GM20000 (cell line): ENCODE data around the gene FRMD4A.
"Not testable (repeated sequence)": the region's sequence is repeated elsewhere in the genome, so short reads cannot be mapped to it uniquely, and the experiment has no call there.

Source experiments
- DNase-seq: peaks from one replicate; pipeline ENCODE4 v3.0.0; 2012; ENCODE audit warnings: low spot score
- TF ChIP-seq, protein P1 (sequence below): IDR thresholded peaks from 2 replicates; pipeline ENCODE4 v1.5.1; 2012; ENCODE audit warnings: mild to moderate bottlenecking, control low read depth; ENCODE audit errors: extremely low read depth, missing control alignments

The FRMD4A gene

DNA sequence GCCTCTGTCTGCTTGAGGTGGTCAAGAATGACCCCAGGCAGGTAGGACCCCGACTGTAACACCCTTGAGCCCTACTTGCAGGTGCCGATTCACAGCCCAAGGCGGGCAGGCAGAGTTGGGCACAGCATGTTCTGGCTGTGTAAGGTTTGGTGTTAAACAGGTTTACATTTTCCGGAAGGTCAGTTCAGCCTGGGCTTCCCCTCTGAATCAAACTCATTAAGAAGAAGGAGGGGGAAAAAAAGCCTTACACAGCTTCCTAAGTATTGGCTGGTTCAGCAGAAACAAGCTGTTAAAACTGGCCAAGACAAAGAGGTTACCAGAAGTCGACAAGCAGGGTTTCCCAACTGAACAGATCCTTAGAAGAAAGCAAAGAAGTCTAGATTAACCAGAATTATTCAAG lies 611.3 kb downstream of the FRMD4A start:
- DNase-seq = no peak
- TF ChIP-seq, protein P1, sequence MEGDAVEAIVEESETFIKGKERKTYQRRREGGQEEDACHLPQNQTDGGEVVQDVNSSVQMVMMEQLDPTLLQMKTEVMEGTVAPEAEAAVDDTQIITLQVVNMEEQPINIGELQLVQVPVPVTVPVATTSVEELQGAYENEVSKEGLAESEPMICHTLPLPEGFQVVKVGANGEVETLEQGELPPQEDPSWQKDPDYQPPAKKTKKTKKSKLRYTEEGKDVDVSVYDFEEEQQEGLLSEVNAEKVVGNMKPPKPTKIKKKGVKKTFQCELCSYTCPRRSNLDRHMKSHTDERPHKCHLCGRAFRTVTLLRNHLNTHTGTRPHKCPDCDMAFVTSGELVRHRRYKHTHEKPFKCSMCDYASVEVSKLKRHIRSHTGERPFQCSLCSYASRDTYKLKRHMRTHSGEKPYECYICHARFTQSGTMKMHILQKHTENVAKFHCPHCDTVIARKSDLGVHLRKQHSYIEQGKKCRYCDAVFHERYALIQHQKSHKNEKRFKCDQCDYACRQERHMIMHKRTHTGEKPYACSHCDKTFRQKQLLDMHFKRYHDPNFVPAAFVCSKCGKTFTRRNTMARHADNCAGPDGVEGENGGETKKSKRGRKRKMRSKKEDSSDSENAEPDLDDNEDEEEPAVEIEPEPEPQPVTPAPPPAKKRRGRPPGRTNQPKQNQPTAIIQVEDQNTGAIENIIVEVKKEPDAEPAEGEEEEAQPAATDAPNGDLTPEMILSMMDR = no peak

GRCh38 chr10:13718820-13719219 lies 611.9 kb downstream of the FRMD4A start:
- no peak for DNase-seq
- TF ChIP-seq, protein P1 = no peak

- TF ChIP-seq, protein P1 = no peak
- DNase-seq = no peak
Observed at GRCh38 chr10:13717936-13718772, 612.6 kb downstream of the FRMD4A start.

GRCh38 chr10:13717571-13717935 lies 613.2 kb downstream of the FRMD4A start:
- TF ChIP-seq, protein P1 = no peak
- no peak for DNase-seq

DNA sequence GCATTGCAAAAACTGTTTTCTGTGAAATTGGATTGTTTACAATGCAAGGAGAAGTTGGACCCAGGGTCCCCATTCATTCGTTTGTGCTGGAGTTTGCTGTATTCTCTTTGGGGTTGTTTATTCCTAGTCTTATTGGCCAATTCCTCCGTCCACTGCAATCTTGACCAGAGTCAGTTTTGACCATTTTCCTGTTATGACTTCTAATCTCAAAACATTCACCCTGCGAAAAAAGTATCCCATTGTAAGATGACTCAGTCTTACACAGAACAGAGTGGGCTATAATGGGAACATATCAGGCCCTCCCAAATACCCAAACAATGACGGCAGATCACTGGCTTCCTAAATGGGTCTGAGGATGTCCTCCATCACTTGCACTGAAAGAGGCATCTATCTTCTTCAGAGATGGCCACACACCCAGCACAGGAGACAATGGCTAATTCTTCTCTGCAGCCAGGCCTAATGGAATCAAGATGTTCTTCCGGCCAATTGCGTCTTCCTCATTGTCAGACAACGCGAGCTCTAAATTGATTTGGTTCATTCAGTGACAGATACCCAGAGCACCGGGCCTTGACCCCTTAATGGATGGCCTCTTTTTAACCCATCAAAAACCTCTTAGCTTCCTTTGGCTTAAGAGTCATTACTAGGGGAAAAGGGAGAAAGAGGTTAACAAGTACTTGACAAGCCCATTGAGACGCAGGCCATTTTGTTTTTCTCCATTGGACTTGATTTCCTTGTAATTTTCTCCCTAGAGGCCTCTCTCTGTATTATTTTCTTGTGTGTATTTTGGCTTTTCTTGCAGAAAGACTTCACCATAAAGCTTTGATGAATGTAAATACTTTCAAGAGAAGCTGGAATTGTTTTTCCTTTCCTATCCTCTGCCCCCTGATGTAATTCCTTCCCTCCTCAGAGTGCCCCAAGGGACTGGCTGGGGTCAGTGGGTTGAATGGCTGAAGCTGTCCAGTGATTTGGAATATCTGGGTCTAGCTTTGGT lies 614.3 kb downstream of the FRMD4A start:
- TF ChIP-seq, protein P1 = no peak
- DNase-seq = no peak

GRCh38 chr10:13715596-13715995 lies 615.1 kb downstream of the FRMD4A start:
- DNase-seq = not testable (repeated sequence)

- DNase-seq = no peak
- TF ChIP-seq, protein P1 = no peak
Observed at GRCh38 chr10:13715100-13715499, 615.6 kb downstream of the FRMD4A start.
